GM12892 (cell line): ENCODE measurements around the gene GNA15.

Experiments used
- POLR2A ChIP-seq: IDR thresholded peaks from 2 replicates; pipeline ENCODE4 v1.6.1; 2011; ENCODE audit warnings: low read depth, low read length, control low read depth
- POLR2AphosphoS5 ChIP-seq: IDR thresholded peaks from 2 replicates; pipeline ENCODE4 v1.6.1; 2011; ENCODE audit warnings: low read depth, low read length, control low read depth
- TAF1 ChIP-seq: IDR thresholded peaks from 2 replicates; pipeline ENCODE4 v1.6.1; 2011; ENCODE audit warnings: low read depth, mild to moderate bottlenecking, control low read depth, low read length, borderline replicate concordance

- TF ChIP-seq POLR2AphosphoS5, result no peak
- no peak for TF ChIP-seq TAF1
- TF ChIP-seq POLR2A, result no peak
Measured at GRCh38 chr19:3116621-3117020, 19.2 kb upstream of the GNA15 start.
